Stimulated activated CD4-positive, alpha-beta T cell treated with anti-CD3 and anti-CD28 coated beads, Interleukin-1b, Interleukin-23, amount 100 ng/mL, for 24 hours (primary cell): ENCODE data around the gene CHRDL2.
A peak's percentile ranks its signal among the peaks of the same experiment; 100 is the strongest.

Experiments used
- DNase-seq, 4 experiments: peaks; one replicate each; pipeline ENCODE4 v3.0.0-alpha.2; 2020; ENCODE audit warnings: low read depth in 4 of 4, low spot score in 1 of 4

CHRDL2 gene

DNA sequence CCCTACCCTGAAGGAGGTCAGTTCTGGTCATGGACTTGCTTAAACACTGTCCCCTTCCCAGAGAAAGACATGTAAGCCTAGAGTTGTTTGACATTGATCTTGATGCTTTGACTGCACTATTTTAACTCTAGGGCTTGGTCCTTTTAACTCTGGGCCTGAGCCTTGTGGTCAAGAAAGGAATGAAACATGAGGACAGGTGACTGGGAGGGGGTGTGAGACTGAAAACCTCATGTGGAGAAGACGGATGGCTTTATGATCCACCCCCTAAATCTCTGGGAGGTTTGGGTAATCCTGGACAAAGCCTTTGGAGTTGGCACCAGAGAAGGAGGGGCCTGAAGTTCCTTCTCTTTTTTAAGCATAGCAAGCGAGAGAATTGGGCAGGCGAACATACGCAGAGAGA, 17.5 kb downstream of the CHRDL2 start:
- DNase-seq: no peak

DNA sequence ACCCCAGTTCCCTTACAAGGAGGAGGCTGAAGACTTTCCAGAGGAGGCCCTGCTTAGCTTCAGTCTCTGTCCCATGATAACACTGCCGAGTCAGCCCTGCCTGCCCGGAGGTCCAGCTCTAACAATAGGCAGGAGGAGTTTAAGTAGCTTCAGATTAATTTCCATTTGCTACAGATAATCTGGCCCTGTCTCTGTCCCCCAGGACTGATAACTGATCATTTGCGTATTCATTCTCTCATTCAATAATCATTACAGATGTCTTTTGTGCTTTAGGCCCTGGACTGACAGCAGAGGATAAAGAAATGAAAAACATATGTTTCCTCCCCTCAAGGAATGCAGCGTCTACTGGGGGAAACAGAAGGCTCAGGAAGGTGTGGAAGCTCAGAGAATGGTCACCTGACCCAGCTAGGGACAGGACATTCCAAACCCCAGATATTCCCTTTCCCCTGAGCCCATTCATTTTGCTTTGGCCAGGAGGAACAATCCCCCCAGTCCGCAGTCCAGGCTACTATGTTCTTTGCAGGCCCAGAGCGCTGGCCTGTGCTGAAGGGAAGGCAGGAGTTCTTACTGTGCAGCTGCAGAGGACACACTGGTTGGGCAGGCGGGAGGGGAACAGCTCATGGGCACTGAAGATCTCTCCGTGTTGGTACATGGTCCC, 20.8 kb downstream of the CHRDL2 start:
- DNase-seq: no peak

DNA sequence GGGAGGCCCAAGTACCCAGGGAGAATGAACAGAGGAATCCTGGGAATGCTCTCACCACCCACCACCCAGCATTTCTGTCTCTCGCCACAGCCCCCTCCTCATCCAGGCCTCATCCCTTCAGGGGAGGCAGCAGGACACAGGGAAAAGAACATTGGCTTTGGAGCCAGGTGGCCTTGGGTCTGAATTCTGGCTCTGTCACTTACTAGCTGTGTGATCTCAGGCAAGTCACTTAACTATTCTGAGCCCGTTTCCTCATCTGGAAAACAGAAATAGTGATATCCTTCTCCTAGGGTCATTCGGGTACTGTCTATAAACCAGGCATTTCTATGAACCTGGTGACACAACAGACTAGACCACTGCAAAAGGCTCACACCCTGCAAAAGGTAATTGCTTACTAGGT, 22.1 kb downstream of the CHRDL2 start:
- no peak for DNase-seq

DNA sequence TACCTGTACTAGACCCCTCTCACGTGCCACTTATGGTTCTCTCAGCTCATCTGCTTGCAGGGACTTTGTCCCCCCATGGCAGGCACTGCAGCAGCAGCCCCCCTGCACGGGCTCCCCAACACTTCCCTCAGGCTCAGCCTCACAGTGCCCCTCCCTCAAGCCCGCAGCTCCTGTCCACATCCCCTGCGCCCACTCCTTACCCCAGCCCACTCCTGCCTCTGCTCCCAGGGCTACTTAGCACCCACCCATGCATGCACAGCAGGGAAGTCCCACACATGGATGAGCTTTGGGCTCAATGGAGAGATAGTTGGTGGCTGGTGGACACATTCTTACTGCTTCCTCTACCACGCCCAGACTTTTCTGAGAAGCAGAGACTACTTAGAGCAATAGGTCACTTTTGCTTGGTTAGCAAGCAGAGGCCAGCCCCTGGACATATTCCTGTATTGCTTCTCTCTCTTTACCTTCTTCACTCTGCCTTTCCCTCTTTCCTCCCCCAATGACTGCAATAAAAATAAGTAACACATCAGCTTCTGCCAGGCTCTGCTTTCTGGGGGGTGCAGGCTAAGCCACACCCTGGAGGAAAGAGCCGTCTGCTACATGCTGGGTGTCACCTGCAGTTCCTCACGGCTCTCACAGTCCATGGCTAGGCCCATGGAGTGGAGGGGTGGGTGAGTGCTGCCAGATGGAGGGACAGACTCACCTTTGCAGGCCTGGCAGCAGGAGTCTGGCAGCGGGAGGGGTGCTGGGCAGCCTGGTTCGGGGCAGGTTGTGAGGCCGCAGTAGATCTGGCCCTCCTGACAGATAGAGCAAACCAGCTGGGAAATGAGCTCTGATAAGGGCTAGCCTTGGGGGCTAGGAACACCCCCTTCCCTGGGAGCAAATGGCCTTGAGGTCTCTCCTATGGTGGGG, 23.4 kb downstream of the CHRDL2 start:
- DNase-seq: no peak

DNA sequence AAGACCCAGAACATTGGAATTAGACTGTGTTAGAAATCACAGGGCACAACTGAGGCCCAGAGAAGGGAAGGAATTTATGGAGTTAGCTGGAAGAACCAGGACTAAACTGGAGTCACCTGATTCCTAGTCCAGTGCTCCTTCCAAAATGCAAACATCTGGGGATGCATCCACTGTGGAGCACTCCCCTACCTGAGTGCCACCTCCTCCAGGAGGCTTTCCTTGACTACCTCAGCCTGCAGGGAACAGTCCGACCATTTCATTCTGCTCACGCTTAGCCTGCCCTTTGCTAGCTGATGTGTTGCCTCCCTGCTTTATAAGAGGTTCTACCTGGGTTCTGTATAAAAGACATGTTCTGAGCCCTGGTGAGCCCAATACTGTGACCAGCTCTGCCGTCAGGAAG, 24.0 kb downstream of the CHRDL2 start:
- no peak for DNase-seq

DNA sequence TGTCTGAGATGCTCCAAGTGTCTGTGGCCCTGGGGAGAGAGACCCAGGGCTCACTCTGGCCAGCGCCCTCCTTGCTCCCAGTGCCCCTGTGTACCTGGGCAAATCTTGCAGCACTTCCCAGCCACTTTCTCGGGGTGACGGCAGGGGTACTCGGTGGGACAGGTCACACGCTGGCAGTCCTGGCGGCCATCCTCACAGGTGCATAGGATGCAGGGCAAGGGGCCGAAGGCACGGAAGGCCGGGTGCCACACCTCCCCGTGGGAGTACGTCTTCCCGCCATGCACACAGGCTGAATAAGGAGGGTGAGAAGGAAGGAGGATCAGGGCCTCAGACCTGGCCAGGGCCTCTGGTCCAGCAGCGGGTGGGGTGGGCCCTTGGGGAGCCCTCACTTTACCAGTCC, 28.0 kb downstream of the CHRDL2 start:
- no peak for DNase-seq

DNA sequence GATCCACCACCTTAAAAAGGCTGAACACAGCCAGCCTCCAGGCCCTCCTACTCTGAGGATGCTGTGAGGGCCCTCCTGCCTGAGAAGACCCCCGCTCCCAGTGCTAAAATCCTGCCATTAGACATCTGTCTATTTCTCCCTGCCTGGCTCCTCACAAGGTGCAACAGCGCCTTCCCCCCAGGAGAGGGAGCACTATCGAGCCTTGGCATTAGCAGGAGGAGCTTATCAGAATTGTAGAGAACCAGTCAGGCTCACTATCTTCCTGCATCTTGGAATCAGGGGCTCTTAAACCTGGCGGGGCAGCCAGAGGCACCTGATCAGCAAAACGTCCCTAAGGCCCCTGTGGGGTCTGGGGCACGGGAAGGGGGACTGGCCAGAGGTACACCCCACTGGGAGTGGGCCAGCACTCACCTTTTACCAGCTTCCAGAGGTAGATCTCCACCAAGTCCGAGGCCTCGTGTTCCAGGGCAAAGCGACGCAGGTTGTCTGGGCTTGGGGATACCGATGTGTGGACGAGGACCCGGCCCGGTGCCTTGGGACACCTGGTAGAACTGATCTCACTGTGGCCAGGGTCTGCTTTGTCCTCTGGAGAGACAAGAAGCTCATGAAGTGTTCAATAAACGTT, 28.7 kb downstream of the CHRDL2 start:
- DNase-seq: peak; percentile 3 to 36 (median 36)

DNA sequence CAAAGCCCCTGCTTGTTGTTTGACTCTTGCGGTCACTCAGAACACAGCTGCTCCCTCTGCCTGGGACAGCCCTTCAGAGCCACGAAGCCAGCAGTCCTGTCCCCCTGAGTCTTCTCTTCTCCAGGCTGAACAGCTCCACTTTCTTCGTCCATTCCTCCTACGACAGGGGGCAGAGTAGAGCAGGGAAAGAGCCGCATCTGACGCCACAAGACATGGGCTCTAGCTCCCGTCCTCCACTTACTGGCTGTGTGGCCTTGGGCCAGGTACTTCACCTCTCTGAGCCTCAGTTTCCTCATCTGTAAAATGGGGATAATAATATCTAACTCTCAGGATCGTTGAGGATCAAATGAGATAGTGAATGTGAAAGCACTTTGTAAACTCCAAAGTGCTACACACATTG, 29.9 kb downstream of the CHRDL2 start:
- DNase-seq: no peak

DNA sequence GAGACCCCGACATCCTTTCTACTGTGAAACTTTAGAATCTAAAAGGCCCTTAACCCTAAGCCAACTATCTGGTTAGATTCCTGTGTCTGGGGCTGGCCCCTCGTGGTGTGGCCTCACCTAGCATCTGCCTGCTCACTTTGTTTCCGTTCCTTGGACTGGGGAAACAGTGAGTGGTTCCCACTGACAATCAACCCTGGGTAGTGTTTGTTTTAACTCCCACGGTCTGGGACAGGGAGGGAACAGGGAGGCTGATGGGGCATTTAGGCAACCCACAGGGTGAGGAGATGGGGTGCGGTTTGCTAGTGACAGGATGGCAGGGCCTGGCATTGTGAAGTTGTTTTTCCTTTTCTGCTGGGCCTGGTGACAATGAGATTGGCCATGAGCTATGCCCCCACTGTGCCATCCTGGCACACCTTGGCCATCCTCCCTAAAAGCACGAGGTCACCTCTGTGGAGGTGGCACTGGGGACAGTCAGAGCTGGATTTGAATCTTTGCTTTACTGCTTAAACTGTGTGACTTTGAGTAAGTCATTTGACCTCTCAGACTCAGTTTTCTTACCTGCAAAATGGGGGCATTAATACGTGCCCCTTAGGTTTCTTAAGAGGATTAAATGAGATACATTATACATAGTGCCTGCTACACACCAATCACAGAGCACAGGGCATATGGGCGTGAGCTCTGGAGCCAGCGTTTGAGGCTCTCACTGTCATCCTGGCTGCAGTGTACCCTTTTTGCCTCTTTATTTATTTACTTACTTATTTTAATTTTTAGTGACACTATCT, 31.4 kb downstream of the CHRDL2 start:
- DNase-seq: no peak

DNA sequence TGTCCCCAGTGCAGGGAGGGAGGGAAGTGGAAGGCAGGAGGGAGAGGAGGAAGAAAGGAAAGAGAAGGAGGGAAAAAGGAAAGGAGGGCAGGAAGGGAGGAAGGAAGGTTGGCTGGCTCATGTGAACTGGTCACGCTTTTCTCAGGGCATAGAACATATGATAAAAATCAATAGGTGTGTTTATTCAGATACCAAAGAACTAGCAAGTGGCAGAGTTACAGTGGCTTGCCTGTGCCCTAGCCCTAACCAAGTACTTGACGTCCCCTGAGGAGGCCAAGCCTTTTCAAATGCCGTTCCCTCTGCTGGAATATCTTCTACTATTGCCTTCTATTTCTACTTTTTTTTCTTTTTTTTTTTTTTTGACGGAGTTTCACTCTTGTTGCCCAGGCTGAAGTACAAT, 33.5 kb downstream of the CHRDL2 start:
- DNase-seq: no peak

DNA sequence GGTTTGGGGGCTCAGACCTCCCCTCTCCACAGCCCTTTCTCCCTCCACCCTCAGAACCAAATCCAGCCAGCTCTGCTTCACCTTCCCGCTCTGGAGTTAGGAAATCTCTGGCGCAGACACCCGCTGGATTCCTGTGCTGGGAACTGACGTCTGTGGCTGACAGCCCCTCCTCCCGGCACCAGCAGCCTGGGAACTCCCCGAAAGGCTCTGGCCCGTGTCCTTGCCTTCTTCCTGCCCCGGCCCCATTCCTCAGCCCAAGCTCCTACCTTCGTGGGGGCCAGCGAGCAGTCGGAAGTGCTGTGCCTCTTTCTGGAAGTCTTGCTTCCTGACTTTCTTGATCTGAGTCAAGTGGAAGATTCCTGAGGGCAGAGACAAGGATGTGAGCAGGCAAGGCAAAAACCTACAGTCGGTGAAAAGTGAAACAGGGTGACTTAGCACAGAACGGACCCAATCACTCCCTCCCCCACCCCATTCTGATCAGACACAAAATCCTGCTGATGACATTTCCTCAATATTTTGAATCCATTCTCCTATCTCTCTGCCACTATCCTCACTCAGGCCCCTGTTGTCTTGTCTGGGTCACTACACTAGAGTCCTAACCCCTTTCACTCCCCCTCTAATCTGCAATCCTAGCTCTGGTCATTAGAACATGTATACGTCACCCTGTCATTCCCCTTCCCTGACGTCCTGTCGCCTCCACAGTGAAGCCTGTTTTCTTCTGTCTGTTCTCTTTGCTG, 34.1 kb downstream of the CHRDL2 start:
- no peak for DNase-seq

DNA sequence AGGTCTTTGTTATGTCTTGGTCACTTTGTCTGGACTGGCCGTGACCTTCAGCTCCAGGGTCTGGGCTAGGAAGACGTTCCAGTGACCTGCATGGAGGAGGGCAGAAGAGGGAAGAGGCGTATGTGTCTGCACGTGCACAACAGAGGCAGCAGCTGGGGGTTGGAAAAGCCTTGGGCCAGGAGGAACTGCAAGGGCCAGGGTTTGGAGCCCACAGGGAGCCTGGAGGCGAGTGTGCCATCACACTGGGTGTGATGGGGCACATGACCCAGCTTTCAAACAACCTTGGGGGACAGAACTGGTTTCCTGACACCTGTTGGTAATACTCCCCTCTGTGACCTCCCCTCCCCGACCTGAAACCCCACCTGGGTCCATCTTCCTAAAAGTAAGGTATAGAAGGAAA, 34.7 kb downstream of the CHRDL2 start:
- DNase-seq: no peak

DNA sequence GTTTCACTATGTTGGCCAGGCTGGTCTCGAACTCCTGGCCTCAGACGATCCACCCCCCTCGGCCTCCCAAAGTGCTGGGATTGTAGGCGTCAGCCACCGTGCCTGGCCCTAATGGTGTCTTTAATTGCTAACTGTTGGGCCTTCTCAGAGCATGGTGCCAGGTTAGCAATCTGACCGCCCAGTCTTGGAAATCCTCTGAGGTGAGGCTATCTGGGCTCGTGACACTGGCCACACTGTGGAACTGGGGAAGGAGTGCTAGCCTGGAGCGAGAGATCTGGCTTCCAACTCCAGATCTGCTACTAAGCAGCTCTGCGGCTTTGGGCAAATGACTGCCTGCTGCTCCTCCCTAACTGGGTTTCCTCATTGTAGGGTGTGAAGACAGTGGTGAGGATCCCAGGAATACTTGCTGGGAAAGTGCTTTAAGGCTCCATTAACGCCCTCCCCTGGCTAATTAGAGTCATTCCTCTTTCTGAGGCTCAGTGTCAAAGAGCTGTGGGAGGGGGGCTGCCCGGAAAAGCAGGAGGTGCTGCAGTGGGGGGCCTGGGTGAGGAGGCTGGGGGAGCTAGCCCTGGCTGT, 35.4 kb downstream of the CHRDL2 start:
- DNase-seq: no peak

DNA sequence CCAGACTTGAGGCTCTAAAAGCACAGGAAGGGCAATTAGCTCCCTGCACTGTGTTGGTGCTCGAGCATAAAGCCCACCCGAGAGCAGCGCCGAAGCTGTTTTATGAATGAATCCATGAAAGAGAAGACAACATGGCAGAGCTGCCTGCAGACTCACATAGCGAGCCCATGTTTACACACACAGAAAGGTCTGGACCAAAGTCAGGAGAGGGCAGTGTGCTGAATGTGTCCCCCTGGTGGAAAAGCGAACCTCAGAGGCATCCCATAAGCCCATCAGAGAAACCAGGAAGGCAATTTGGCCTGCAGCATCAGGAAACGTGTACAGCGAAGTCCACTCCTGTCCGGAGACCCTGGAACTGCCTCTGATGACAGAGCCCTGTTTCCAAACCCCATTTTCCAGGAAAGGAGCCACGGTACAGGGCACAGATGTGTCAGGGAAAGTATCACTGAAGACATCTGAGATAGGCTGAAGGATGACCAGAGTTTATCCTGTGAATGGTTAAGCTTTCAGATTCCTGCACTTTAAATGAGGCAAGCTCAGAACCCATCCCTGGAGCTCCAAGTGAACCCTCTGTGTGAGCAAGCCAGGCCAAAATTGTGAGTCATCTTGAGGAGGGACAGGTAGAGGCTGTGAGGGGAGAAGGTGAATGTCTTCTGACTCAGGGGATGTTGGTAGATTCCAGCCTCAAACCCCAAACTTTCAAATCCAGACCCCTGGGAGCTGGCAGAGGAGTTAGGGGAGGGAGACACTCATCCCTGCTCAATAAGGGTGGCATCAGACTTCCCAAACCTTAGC, 36.9 kb downstream of the CHRDL2 start:
- DNase-seq: no peak

DNA sequence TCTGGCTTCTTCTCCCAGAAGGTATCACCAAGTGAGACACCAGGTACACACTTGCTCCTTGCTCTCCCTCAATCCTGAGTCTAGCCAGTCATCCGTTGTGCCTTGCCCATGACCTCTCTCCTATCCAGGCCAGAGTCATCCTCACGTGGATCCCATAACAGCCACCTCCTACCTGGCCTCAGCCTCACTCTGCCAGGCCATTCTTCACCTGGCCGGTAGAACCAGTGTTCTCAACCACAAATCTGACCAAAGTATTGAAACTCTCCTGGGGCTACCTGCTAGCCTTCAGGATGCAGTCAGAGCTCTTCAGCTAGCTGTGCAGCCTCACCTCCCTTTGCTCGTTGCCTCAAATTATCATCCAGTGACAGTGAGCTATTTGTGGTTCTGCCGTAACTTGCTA, 37.7 kb downstream of the CHRDL2 start:
- DNase-seq: no peak

DNA sequence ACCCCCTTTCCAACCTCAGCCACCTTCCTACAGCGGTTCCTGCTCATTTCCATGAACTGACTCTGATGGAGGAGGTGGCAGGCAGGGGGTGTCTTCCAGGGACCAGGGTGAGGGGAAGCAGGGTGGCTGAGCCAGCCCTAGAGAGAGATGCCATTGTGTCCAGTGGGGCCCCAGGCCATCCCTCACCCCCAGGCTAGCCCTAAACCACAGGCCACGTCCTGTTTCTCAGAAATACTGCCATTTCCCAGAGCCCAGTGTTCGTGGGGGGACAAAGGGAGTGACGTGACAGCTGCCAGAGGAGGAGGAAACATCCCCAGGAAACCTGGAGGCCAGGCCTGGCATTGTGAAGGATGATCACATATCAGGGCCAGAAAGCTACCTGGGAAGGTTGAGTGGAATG, 39.5 kb downstream of the CHRDL2 start:
- no peak for DNase-seq

DNA sequence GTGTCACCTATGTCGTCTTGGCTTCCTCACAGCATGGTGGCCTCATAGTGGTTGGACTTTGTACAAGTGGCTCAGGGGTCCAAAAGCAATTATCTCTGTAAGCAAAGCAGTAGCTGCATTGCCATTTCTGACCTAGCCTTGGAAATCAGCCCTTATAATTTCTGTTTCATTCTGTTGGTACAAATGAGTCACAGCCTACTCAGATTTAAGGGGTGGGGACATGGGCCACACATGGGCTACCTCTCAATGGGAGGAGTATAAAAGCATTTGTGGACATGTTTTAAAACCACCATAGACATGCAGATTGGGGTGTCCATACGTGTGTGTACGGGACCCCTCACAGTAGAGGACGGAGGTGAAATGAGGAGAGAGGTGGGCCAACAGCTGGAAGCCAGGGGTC, 41.6 kb downstream of the CHRDL2 start:
- DNase-seq: no peak

DNA sequence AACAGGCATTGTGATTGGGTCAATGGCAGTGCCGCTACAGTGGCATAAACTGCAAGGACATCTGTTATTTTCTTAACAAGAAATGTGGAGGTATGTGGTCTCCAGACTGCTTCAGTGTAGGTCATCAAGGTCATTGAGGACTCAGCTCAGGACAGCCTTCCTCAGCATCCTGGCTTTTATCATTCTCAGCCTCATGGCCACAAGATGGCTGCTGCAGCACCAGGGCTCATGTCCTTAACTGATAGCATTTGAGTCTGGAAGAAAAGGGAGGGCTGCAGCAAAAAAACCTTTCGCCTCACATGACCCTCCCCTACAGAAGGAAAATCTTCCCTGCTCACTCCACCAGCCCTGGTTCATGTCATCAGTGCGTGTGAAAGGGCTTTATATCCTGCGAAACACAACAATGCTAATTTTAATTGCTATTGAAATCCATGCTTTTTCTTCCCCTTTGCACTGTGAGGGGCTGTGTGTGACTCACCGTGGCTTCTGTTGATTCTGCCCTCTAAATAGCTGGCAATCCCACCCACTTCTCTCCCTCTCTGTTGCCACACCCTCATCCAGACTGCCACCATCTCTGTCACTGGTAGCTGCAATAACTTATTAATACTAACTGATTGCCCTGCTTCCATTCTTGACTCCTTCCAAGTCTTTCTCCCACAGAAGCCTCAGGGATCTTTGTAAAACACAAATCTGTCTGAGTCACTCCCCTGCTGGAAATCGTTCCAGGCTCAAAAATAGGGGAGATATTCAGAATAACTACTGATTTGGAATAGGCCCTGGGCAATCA, 43.8 kb downstream of the CHRDL2 start:
- DNase-seq: no peak

DNA sequence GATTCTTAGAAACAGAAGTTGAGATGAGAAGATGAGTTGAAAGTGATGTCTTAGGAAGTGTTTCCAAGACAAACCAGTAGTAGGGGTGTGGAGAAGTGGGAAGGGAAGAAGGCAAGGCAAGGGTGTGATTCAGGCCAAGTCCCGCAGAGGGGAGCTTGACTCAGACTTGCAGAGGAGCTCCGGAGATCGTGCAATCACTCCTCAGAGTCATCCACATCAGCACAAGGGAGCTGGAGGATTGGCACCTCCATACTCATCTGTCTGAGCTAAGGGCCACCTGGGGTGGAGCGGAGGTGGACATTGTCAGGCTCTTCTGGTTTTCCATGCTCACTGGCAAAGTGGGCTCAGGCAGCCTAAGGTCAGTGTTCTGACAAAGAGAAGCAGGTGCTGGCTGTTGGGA, 44.4 kb downstream of the CHRDL2 start:
- no peak for DNase-seq
